Daoy (cell line): ENCODE measurements around the gene SIKE1. TPM values are rescaled to one million over a fixed set of nuclear protein-coding genes. Genes with fewer than 3 reads are reported as not detected.
"Not testable (repeated sequence)": the region's sequence is repeated elsewhere in the genome, so short reads cannot be mapped to it uniquely, and the experiment has no call there.

Source experiments
- DNase-seq: peaks from one replicate; pipeline ENCODE4 v3.0.0-alpha.2; 2015; ENCODE audit warnings: low read depth
- total RNA-seq: library from RNA; depleted of rRNA; stranded (reverse); fragments of >200 nt; shearing (Covaris generic); gene quantifications from 2 replicates; pipeline ENCODE4 v1.2.3, GENCODE V29; 2014; rRNA removed

SIKE1 gene
- 107 and 116 TPM in 2 replicates for total RNA-seq

DNA sequence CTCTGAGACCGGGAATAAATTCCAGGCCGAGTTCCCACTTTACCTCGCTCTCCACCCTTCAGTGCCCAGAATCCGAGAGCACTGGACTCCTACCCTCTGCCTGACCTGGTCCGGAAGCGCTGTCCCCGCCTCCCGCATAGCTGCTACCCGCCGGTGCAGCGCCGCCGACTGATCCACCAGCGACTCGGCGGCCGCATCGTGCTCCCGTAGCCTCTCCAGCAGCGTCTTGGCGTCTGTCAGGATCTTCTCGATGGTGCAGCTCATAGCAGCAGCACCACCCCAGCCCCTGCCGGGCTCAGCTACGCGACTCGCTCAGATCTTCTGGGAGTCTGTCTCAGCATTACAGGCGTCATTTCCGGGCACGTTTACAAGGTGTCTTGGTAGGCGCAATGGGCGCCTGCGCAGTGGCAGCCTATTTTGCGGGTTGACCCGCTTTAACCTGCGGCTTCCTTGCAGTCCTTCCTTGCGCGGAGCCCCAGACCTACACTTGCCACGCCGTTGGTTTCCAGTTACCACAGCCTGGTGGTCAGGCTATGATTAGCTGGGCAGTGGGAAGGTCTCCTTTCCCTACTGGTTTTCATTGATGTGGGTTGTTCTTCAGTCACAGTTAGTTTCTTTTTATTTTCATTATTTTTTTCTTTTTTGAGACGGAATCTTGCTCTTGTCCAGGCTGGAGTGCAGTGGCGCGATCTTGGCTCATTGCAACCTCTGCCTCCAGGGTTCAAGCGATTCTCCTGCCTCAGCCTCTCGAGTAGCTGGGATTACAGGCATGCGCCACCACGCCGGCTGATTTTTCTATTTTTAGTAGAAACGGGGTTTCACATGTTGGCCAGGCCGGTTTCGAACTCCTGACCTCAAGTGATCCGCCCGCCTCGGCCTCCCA lies at the start of gene SIKE1:
Gene SIKE1, minus strand, starts transcription at position 342 of the 883 bp plus-strand sequence. Its CDS starts 78 bp downstream, at position 264.
- DNase-seq: peak; percentile 98

DNA sequence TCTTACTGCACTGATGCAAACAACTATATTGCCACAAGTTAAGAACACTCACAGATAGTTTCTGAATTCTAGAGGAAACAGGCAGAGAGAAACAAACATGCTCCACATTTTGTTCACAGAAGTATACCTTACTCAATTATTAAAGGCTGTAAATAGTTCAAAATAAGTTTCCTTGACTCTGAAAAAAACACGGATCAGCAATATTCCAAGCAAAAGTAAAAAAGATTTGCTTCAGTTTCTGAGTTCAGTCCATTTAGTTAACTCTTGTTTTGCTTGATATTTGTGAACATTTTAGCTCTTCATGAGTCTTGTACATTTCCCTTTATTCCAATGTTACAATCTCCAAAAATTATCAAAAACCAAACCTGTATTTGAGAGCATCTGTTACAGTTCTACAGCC lies 49.6 kb upstream of the SIKE1 start:
- DNase-seq: not testable (repeated sequence)

DNA sequence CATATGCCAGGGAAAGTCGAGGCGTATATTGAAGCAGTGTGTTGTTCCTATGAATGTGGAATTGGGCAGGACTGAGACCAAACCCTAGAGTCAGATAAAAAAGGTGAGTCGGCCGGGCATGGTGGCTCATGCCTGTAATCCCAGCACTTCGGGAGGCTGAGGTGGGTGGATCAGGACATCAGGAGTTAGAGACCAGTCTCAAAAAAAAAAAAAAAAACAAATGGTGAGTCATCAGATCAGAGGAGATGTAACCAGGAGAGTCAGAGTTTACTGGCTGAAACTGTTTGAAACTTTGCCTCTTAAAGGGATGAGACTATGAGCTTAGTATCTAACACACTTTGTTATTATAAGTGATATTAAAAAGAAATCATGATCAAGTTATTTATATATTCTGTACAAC lies 47.8 kb upstream of the SIKE1 start:
- DNase-seq: peak; percentile 36

DNA sequence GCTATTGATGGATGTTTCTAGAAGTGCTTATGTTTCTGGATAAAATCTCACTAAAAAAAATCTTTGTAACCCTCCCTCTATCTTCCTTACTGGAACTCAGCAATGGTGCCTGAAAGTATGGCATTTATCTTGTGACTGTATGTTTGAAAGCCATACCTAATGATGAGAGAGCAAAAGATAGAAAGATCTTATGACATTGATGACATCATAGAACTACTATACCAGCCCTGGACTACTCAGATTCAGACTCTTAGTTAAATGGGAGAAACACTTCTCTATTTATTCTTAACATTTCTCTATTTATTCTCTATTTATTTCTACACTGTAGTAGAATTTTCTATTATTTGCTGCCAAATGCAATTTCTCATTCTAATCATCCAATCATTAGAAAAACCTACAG lies 41.5 kb upstream of the SIKE1 start:
- DNase-seq: no peak

DNA sequence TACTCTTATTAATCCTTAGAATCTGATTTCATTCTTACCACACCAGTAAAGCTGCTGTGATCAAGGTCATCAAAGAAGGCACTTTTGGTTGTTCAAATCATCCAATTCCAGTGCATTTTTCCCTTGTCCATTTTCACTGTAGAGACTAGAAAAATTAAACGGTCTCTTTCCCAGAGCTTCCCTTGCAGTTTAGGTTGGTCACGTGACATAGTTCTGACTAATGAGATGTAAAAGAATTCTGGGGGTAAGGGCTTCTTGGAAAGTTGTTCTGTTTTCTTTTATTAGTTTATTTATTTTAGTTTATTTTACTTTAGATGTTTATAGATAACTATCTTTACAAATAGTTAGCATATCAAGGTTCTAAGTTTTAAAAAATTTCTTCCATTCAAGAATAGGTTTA lies 39.9 kb upstream of the SIKE1 start:
- no peak for DNase-seq

DNA sequence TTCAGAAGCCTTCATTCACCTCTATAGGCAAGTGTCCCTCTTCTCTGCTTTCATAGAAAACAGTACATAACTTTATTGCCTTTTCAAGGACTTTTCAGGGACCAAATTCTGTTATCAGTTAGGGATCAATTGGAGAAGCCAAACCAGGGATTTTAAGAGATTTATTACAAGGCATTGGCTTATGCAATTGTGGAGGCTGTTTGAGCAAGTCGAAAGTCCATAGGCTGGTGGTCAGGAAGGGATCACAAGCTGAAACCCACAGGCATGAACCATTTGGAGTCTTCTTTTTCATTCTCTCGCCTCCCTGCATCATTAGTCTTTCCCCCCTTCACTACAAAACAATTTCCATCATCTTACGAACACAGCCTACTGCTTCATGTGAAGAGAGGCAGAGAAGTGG lies 39.4 kb upstream of the SIKE1 start:
- DNase-seq: no peak

DNA sequence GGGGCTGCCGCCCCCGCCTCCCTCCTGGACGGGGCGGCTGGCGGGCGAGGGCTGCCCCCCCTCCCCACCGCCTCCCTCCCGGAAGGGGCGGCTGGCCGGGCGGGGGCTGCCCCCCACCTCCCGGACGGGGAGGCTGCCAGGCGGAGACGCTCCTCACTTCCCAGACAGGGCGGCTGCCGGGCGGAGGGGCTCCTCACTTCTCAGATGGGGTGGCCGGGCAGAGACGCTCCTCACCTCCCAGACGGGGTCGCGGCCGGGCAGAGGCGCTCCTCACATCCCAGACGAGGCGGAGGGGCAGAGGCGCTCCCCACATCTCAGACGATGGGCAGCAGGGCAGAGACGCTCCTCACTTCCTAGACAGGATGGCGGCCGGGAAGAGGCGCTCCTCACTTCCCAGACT lies 24.0 kb upstream of the SIKE1 start:
- not testable (repeated sequence) for DNase-seq

DNA sequence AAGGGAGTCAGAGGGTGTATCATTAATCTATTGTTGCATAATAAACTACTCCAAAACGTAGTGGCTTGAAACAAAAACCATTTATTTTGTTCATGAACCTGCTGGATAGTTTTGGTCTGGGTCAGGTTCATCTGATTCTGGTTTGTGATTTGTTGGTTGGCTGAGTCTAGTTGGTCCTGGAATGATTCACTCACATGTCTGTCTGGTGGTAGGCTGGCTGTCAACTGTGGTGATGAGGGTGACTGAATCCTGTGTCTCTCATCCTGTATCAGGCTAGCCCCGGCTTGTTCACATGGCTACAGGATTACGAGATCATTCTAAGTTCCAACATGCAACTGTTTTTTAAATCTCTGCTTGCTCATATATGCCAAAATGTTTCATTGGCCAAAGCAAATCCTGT lies 22.5 kb upstream of the SIKE1 start:
- peak; percentile 10 for DNase-seq

DNA sequence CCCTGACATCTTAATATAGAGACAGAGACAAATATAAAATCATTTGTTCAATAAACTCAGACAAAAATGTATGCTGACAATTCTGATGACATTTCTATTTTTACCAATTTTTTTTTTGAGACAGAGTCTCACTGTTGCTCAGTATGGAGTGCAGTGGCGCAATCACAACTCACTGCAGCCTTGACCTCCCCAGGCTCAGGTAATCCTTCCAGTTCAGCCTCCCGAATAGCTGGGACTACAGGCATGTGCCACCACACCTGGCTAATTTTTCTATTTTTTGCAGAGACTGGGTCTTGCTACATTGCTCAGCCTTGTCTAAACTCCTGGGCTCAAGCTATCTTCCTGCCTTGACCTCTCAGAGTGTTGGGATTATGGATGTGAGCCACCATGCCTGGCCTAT lies 13.6 kb upstream of the SIKE1 start:
- DNase-seq: no peak

DNA sequence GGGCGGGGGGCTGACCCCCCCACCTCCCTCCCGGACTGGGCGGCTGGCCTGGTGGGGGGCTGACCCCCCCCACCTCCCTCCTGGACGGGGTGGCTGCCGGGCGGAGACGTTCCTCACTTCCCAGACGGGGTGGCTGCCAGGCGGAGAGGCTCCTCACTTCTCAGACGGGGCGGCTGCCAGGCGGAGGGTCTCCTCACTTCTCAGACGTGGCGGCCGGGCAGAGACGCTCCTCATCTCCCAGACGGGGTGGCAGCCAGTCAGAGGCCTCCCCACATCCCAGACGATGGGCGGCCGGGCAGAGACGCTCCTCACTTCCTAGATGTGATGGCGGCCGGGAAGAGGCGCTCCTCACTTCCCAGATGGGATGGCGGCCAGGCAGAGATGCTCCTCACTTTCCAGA lies 10.1 kb upstream of the SIKE1 start:
- DNase-seq: not testable (repeated sequence)

DNA sequence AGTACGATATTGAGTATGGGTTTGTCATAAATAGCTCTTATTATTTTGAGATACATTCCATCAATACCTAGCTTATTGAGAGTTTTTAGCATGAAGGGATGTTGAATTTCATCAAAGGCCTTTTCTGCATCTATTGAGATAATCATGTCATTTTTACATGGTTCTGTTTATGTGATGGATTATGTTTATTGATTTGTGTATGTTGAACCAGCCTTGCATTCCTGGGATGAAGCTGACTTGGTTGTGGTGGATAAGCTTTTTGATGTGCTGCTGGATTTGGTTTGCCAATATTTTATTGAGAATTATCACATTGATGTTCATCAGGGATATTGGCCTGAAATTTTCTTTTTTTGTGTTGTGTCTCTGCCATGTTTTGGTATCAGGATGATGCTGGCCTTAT lies 6.0 kb upstream of the SIKE1 start:
- not testable (repeated sequence) for DNase-seq

DNA sequence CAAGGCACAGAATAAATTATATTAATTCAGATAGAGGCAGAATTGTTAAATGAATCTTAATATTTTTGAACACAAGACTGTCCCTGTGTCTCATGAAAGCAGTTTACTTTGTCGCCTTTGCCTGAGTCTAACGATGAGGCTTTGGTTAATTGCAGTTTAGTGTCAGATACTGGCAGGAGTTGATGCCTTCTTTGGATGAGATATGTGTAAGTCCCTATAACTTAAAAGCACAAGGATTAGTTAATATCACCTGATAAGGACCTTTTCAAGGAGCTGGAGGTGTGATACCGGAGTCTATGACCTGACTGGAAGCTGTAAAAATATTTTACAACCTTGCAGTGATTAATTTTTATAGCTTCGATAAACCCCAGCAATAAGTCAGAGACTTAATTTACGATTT lies 2.0 kb upstream of the SIKE1 start:
- DNase-seq: no peak

DNA sequence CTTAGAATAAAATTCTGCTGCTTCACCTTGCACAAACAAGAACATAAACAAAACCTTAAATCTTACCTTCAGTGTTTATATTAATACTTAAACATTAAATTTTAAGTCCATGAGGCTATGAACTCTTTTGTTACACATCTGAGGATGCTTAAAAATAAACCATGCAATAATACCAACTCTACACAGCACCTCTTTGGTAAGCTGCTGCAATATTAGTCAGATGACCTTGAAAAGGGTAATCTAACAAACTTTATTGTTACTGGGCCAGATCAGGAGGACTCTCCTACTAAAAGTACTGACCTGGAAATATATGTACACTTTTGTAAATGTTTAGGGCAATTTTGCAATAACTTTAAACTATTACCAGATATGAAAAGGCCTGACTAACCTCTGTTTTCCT lies 763 bp downstream of the SIKE1 start:
- DNase-seq: no peak

DNA sequence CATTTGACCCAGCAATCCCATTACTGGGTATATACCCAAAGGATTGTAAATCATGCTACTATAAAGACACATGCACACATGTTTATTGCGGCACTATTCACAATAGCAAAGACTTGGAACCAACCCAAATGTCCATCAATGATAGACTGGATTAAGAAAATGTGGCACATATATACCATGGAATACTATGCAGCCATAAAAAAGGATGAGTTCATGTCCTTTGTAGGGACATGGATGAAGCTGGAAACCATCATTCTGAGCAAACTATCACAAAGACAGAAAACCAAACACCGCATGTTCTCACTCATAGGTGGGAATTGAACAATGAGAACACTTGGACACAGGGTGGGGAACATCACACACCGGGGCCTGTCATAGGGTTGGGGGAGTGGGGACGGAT lies 3.8 kb downstream of the SIKE1 start:
- not testable (repeated sequence) for DNase-seq

DNA sequence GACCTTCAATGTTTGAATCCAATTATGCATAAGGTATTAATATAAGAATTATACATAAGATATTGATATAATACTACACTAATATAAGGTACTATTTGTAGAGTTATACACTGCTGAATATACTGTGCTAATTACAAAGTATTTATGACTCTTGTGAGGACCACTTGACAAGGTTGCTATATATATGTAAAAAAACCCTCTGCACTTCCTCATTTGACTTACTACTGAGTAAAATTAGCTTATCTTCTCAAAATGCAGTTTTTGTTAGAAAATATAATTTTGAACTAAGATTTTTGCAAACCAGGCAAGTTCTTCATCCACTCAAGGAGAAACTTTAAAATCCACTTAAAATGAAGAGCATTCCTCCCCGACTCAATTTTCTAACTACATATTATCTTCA lies 8.5 kb downstream of the SIKE1 start:
- DNase-seq: no peak

DNA sequence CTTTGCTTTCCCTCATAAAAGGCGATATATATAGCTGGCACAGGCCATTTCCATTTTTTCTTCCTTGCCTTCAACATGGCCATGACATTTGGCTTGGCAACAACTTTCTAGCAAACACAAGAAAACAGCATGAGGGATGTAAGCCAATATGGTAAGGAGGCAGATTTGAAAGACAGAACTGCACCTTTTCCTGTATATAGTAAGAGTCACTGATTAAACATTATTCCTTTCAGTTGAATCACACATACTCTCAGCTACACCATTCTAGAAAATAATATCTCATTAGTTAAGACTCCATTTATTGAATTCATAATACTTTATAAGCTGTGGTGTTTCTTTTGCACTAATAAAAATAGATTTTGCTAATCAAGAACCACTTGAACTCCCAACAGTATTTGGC lies 9.5 kb downstream of the SIKE1 start:
- no peak for DNase-seq

DNA sequence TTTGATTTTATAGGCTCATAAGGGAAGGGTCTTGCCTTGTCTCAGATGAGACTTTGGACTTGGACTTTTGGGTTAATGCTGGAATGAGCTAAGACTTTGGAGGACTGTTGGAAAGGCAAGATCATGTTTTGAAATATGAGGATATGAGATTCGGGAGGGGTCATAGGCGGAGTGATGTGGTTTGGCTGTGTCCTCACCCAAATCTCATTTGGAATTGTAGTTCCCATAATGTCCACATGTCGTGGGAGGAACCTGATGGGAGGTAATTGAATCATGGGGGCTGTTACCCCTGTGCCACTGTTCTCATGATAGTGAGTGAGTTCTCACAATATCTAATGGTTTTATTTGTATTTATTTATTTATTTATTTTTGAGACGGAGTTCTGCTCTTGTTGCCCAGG lies 15.8 kb downstream of the SIKE1 start:
- DNase-seq: no peak

DNA sequence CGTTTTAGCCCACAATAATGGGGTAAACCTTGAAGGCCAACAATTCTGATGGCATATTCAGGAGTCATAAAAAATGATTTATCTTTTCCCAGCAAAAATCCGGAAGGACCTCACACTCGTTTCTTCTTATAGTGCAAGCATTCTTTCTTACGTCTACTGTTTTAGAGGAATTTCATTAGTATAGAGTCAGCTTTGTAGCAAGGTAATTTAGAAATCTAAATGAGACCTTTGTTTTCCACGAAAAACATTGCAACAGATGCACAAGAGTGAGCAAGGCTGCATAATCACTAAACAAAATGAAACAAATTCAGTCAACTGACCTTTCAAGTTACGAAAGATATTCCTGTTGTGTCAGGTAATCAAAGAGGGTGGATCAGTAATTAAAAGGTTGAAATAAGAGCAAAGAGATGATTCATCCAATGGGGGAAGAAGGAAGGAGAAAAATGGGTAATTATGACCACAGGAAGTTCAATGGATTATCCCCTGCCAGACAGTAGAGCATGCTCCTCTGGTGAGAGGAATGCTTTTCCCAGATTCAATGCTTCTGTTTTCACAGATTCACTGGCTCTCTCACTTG lies 22.1 kb downstream of the SIKE1 start:
- peak; percentile 35 for DNase-seq

DNA sequence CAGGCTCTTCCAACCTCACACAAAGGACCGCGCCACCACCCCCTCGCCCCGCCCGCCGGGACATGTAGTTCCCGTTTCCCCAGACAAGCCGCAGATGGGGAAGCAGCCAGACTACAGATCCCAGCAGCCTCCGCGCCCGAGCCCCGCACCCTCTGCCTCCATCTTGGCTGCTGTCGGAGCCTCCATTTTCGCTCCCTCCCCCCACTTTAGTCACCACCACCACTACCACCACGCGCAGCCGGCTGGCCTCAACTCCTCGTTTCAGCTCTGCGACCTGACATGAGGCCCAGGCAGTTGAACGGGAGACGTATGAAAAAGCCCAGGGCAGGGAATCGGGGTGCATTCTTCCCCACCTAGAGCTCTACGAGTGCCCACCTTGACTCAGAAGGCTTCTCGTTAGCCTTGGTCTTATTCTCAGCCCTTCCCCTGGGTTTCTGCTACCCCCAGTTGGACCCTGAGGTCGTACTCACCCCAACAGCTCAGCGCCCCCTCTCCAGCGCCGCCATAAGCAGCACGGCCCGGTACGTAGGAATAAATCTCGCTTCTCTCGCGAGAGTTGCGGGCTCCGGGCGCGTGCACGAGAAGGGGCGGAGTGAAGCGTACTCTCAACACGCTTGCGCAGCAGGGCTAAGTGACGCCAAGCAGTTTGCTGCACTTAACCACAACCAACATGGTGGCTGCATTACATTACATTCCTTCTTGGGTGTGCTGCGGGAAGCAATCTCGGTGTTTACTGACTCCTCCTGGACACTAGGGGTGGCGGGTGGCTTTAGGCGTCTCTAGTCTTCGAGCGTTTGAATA lies 22.8 kb downstream of the SIKE1 start, which contains the start of gene CSDE1:
Gene CSDE1, minus strand, starts transcription at position 530 of the 801 bp plus-strand sequence. CDS start 18,094 bp downstream, outside the sequence.
- peak; percentile 100 for DNase-seq

DNA sequence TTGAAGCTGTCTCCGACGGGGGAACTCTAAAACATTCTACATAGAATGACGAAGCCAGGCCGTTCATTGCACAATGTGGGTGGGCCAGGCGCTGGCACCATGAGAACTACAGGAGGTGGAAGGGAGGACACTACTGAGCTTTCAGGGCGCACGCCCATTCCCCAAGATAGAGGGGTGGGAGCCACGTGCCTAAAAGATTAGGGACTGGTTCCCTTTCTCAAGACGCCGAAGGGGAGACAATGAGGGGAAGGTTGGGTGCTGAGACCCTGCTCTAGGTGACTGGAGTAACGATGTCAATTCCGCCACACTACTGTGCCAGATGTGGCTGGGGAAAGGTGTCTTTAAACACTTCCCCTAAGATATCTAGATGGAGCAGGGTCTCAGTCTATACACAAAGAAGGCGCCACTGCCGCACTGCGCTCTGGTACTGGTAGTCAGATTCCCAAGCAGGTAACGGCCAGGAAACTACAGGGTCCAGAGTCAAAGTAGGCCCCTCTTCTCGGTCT lies 23.5 kb downstream of the SIKE1 start:
- peak; percentile 60 for DNase-seq

DNA sequence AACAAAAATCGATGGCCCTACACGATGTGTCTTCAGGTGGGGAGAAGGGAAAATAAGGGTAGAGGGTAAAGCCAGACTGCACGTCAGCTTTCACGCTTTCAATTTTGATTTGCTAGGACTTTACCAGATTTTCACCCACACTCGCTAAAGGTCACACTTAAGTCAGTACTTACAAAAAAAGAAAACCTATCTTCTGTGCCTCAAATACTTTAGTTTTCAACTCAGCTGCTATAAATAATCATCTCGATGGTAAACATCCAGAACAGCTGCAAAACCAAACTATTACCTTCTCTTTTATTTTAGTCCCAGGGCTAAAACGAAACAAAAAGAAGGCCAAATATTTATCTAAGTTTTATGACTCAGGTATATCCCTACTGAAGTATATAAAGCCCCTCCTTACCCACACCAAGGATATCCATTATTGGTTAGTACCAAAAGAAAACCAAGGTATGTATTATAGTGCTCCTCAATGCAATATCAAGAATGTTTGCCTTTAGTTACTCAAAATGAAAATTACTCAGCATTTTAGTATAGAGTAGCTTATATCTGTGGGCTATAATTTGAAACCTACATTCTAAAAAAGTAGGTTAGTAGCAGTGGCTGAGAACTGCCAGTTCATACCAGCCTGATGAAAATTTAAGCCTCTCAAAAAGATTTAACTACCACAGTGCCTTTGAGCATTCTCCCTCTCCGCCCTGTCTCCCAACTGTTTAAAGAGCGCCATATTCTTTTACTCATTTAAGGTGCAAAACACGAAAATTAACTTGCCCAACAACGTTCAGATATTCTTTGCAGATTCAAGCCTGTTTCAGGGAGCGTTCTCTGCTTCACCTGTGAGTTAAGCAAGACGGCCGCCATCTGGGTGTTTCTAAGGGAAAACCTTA lies 24.2 kb downstream of the SIKE1 start:
- DNase-seq: no peak
